ENCODE data around the gene SLAMF9. TPM values are rescaled to one million over a fixed set of nuclear protein-coding genes. Genes with fewer than 3 reads are reported as not detected.

The SLAMF9 gene
- total RNA-seq, 1 experiment from 2014 or later, result not detected

GRCh38 chr1:159955456-159955855 is 1.4 kb upstream of the SLAMF9 start:
- TF ChIP-seq CTCF (conservative IDR thresholded peaks at IDR 0.05), result no peak
- Histone ChIP-seq H3K27ac (ENCODE audit: insufficient read length, low read depth, low read length) (no peak overlapping the region), H2BK12ac (ENCODE audit: insufficient read length, low read depth, low read length) (no peak overlapping the region), H2BK120ac (ENCODE audit: low read depth, low read length, poor library complexity, severe bottlenecking) (no peak overlapping the region), H3K4ac (ENCODE audit: low read depth, low read length) (no peak overlapping the region), H4K8ac (replicated peaks; ENCODE audit: insufficient read length, low read depth, low read length) (no peak overlapping the region), H3K9me3 (ENCODE audit: control insufficient read depth, low read depth, low read length) (no peaks in the 10 kb centered on the region), H4K20me1 (ENCODE audit: control insufficient read depth, insufficient read depth, insufficient read length) (no peaks in the 10 kb centered on the region), H3K79me2 (ENCODE audit: insufficient read depth, low read length) (no peaks in the 10 kb centered on the region), H2BK5ac (ENCODE audit: insufficient read length, low read length) (no peak overlapping the region), H3T11ph (ENCODE audit: low read length) (no peak overlapping the region), H3K56ac (ENCODE audit: insufficient read length, low read depth, low read length) (no peak overlapping the region), H2BK20ac (ENCODE audit: low read depth, low read length, poor library complexity, severe bottlenecking) (no peak overlapping the region), H2BK15ac (ENCODE audit: low read depth, low read length) (no peak overlapping the region), H3K4me1 (ENCODE audit: insufficient read depth, low read length) (no peaks in the 10 kb centered on the region), H3K79me1 (ENCODE audit: insufficient read depth, low read depth, low read length, poor library complexity, severe bottlenecking) (no peaks in the 10 kb centered on the region), H3K14ac (ENCODE audit: insufficient read depth, low read length) (no peak overlapping the region), H2AFZ (ENCODE audit: low read length) (no peak overlapping the region), H3K9ac (ENCODE audit: extremely low read depth, insufficient read length, low read length) (no peak overlapping the region), H3K23me2 (ENCODE audit: insufficient read length, low read depth, low read length, poor library complexity, severe bottlenecking) (no peaks in the 10 kb centered on the region), H4K91ac (ENCODE audit: insufficient read length, low read depth, low read length) (no peak overlapping the region), H3K18ac (ENCODE audit: insufficient read length, low read depth, low read length) (no peak overlapping the region), H4K5ac (ENCODE audit: insufficient read length, low read depth, low read length) (no peak overlapping the region), H3K4me2 (ENCODE audit: insufficient read depth, insufficient read length, low read length) (no peak overlapping the region), H3K23ac (ENCODE audit: insufficient read length, low read depth, low read length) (no peak overlapping the region), H2AK5ac (ENCODE audit: insufficient read length, low read length) (no peak overlapping the region), H3K27me3 (ENCODE audit: insufficient read depth, low read length) (no peaks in the 10 kb centered on the region; the same call in 1 of the 2 replicates)
- Mint-ChIP-seq H3K27ac (no peak overlapping the region), H3K9me3 (no peaks in the 10 kb centered on the region), H3K4me3 (no peak overlapping the region), H3K4me1 (peaks cover 6 to 11% of the 10 kb centered on the region in 2 experiments), H3K36me3 (ENCODE audit: insufficient read depth in 1 of 3, low read depth in 3 of 3) (no peaks in the 10 kb centered on the region), H3K27me3 (ENCODE audit: low read depth) (peaks cover 21% of the 10 kb centered on the region)
- WGBS (ENCODE audit: extremely low coverage, insufficient read length, low lambda C conversion rate), result no CpG with 5 or more reads among the region's 3 CpGs
- no peak for DNase-seq

Data from H9 (cell line).